DMS53 treated with DMSO at 0.1 percent for 48 hours (cell line): Measurements from ENCODE around the gene IRF4.

Experiments
- DNase-seq: peaks from one replicate; lab custom pipeline; 2025; ENCODE audit not compliant: unreplicated experiment; lab: John Stamatoyannopoulos, UW

The IRF4 gene

DNA sequence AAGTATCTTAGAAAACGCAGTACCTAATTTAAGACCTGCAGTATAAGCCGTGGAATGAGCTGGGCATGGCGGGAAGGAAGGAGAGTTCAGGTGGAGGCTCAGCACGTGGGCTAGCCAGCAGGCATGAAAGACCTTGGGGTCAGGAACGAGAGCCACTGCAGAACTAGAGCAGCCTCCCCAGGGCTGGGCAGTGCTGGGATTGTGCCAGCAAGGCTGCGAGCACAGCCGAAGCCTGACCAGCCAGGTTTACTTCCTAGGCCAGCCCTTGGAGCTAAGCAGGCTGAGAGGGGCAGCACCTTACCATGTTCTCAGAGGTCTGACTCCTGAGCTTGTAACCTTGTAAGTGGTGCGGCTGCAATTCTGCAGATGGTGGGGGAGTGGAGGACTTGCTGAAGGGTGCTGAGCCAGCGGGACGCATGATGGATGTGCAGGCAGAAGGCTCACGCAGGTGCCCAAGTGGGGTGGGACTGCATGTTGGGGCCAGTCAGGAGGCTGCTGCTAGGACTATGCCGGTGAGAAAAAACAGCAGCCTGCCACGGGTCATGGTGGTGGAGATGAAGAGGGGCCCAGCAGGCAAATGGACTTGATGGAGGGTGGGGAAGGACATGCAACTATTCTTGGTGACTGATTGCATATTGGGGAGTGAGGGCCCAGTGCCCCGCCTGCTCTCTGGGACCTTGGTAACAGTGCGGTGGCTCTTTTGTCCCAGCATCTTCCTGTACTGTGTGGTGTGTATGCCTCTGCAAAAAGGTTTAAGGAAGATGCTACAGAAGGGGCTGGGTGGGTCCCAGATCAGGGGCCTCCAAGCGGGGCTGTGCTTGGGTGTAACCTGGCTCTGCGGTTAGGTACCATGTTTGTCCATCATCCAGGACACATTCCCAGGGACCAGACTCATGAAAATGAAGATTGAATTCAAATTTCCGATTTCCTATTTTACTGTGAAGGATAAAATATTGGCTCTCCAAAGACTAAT, 37.6 kb upstream of the IRF4 start:
- DNase-seq, result no peak

GRCh38 chr6:354631-355280, 36.8 kb upstream of the IRF4 start:
- DNase-seq, result no peak

- DNase-seq, result no peak
Measured at GRCh38 chr6:355373-356208, 36.0 kb upstream of the IRF4 start.

DNA sequence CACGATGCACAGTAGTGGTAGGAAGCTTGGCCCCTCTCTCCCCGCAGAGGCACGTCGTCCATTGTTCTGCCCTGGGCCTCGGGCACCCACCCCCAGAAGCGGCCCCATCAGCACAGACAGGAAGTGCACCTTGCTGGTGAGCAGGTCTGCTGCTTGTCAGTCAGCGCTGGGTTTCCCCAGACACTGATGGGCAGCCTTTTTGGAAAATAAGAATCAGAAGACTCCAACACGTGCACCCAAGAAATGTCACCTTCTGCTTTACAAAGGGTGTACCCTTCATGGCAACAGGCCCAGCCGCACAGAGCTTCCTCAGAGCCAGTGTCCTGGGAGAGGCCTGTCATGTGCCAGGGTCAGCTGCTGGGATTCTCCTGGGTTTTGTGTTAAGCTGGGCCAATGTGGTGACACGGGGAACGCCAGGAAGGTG, 34.7 kb upstream of the IRF4 start:
- no peak for DNase-seq

DNA sequence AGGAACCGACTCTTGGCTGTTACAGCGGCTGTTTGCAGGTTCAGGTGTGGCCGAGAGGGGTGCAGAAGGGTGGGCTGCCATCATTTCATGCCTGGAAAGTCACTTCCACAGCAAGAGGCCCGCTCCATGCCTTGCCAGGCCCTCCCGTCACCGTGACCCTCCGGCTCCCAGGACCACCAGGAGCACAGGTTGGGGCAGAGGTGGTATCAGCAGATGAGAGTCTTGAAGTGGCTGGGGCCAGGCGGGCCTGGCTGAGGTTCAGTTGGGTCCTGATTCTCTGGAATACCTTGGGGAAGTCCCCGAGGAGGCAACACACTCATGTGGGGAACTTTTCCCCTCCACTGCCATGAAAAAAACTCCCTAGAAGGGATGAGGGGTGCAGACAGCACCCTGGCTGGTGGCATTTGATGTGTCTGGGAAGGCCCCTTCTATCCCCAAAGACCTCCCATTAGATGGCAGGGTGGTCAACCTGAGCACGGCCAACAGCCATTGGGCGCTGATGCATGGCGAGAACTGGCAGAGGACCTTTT, 34.2 kb upstream of the IRF4 start:
- no peak for DNase-seq

DNA sequence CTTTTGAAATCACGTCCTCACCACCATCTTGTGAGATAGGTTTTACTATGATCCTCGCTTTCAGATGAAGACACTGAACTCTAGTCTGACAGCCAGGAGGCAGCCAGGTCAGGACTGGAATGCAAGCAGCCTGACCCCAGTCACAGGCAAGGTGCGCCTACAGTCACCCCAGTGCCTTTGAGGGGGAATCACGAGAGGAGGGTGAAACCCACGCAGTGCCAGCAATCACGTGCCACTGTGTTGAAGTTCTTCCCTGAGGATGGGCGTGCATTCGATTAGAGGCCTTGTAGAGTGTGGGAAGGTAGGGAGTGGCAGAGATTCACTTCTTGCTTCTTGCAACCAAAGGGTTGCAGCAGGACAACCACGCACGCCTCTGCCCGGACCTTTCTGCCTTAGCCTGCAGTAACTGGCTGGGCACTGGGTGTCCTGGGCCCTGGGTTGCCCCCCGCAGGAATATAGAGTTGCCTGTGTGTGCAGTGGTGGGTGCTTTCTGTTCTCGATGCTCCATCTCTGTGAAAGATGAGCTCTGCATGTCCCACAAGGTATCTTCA, 33.7 kb upstream of the IRF4 start:
- DNase-seq, result no peak

GRCh38 chr6:358432-358831, 33.1 kb upstream of the IRF4 start:
- no peak for DNase-seq

- DNase-seq, result no peak
Measured at GRCh38 chr6:358847-359246, 32.7 kb upstream of the IRF4 start.

GRCh38 chr6:359261-360035, 32.1 kb upstream of the IRF4 start:
- no peak for DNase-seq

GRCh38 chr6:360349-360748, 31.2 kb upstream of the IRF4 start:
- DNase-seq, result no peak

DNA sequence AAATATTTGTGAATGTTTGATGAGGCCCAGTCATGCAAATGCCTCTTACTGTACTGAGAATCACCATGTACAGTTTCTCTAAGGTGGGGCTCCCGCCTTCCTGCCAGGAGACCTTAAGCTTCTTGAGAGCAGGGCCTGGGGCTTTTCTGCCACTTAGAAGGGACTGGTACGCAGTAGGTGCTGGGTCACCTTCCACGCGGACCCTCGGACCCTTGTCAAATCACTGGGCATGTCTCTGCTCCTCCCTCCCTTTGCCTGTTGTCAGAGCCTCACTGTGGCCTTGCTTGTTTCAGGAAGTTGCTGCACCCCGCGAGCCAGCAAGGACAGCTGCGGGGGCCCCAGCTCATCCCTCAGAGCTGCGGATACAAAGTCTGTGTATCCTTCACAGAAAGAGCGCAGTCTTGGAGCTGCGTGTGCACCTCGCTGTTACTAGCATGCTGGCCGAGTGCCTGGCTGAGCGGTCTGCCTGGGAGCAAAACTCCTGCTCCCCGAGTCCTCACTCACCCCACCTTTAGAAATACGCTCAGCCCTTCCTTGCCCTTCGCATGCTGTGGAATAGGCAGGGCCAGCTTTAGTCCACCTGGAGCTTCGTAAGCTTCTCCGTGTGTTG, 30.7 kb upstream of the IRF4 start:
- no peak for DNase-seq

DNA sequence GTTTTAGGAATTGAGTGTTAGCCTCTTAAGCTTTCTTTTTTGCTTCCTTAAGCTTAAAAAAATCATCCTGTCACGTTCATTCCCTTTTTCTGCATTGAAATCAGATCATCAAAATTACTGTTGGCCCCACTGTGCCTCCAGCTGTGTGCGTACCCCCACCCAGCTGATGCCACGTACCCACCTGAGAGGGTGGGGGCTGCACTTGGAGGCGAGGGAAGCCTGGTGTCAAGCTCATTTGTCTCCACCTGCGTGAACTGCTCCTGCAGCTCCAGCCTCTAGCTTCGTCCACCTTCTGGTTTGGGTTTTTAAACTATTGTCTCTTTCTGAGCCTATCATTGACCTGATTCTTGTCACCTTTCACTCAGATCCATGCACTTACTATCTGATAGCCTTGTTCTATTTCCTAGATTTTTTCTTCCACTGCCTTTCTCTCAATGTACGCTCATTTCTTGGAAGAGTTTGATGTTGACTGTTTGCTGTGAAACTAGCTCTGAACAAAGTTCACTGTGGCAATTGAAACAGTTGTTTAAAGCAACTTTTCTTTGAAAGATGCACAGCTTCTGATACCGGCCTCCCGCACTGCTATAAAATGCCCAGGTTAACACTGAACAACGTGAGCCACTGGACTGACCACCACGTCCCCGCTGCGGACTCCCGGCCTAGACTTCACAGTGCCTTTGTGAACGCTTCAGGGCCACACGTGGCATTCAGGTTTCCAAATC, 30.0 kb upstream of the IRF4 start:
- DNase-seq, result no peak

- no peak for DNase-seq
Measured at GRCh38 chr6:362231-362923, 29.2 kb upstream of the IRF4 start.

- no peak for DNase-seq
Measured at GRCh38 chr6:362924-363249, 28.7 kb upstream of the IRF4 start.

DNA sequence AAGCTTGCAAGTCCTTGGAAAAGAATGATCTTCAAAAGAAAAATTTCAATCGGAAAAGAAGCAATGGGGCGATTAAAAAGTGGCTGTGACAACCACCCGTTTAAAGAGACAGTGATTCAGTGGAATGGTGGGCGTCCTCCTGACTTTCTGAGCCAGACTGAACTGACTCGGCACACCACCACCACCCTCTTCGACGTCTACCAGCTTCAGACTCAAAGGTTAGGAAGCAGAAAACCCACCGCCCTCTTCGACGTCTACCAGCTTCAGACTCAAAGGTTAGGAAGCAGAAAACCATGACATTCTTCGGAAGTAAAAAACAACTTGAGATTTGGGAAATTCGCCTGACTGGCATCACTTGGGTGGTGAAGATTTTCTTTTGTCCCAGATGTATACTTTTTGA, 28.3 kb upstream of the IRF4 start:
- DNase-seq, result no peak

GRCh38 chr6:363909-364308, 27.6 kb upstream of the IRF4 start:
- no peak for DNase-seq

GRCh38 chr6:364609-365540, 26.7 kb upstream of the IRF4 start:
- DNase-seq, result no peak

DNA sequence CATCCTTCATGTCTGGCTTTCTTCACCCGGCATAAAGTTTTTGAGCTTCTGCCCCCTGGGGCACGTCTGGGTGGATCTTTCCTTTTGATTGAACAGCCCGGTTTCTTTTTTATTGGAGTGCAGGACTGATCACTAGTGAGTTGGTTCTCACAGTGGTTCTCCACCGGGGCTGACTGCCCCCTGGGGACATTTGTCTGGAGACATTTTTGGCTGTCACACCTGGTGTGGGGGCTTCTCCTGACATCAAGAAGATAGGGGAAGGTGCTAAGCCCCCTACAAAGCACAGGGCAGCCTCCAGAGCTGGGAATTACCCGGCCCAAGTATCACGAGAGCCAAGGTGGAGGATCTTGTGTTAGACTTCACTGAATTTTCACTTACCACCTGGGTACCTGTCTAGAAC, 25.7 kb upstream of the IRF4 start:
- DNase-seq, result no peak
